GM19455 (cell line): Measurements from ENCODE around the gene FOXN1.
A peak's percentile ranks its signal among the peaks of the same experiment; 100 is the strongest.

Source experiments
- ATAC-seq: cut with Tn5 transposase; IDR thresholded peaks from one replicate; pipeline ENCODE4 v1.9.1; 2021; ENCODE audit not compliant: unreplicated experiment

The FOXN1 gene

GRCh38 chr17:28476076-28476865, 29.9 kb upstream of the FOXN1 start:
- ATAC-seq, result no peak

- ATAC-seq, result no peak
These were observed 28.2 kb upstream of the FOXN1 start for GRCh38 chr17:28477928-28478327.

GRCh38 chr17:28478712-28479615, 27.2 kb upstream of the FOXN1 start:
- no peak for ATAC-seq

GRCh38 chr17:28480278-28480677, 25.9 kb upstream of the FOXN1 start:
- ATAC-seq, result no peak

GRCh38 chr17:28480799-28481571, 25.2 kb upstream of the FOXN1 start:
- ATAC-seq, result no peak

GRCh38 chr17:28482551-28483199, 23.5 kb upstream of the FOXN1 start:
- no peak for ATAC-seq

GRCh38 chr17:28484296-28484695, 21.9 kb upstream of the FOXN1 start:
- ATAC-seq, result peak; percentile 83

GRCh38 chr17:28485049-28485448, 21.1 kb upstream of the FOXN1 start:
- ATAC-seq, result no peak

GRCh38 chr17:28487881-28488532, 18.1 kb upstream of the FOXN1 start:
- no peak for ATAC-seq

- no peak for ATAC-seq
These were observed 17.4 kb upstream of the FOXN1 start for GRCh38 chr17:28488533-28489276.

- ATAC-seq, result no peak
These were observed 14.9 kb upstream of the FOXN1 start for GRCh38 chr17:28491286-28491685.

GRCh38 chr17:28491860-28492259, 14.3 kb upstream of the FOXN1 start:
- no peak for ATAC-seq

GRCh38 chr17:28492352-28493310, 13.5 kb upstream of the FOXN1 start:
- ATAC-seq, result no peak

GRCh38 chr17:28493460-28493859, 12.7 kb upstream of the FOXN1 start:
- no peak for ATAC-seq

GRCh38 chr17:28494445-28495188, 11.5 kb upstream of the FOXN1 start:
- no peak for ATAC-seq

GRCh38 chr17:28495635-28496034, 10.5 kb upstream of the FOXN1 start:
- no peak for ATAC-seq

GRCh38 chr17:28497931-28498330, 8.2 kb upstream of the FOXN1 start:
- no peak for ATAC-seq
